Activated CD4-positive, alpha-beta T cell treated with anti-CD3 and anti-CD28 coated beads, Interleukin-2, amount 50 U/mL, for 24 hours (primary cell): ENCODE results near the gene KEL.

Source experiments
- DNase-seq, 2 donors: peaks; one replicate each; pipeline ENCODE4 v3.0.0-alpha.2; 2020; ENCODE audit warnings: low read depth in 1 of 2, low spot score in 1 of 2

KEL gene

DNA sequence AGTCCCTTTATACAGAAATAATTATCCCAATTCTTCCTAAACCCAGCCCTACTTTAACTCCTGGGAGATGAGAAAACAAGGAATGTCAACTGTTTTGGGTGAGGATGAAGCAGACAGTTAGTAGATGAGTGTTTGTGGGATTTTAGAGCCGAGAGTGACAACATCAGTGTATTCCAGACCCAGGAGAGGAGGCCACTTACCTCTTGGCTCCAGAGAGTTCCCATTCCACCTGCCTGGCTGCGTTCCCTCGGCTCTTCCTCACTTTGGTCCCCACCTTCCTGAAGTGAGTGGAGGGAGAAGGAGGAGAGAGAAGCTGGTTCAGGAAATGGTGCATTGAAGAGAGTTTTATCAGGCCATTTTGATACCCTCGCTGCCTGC is 579 bp downstream of the KEL start:
- DNase-seq, result no peak

DNA sequence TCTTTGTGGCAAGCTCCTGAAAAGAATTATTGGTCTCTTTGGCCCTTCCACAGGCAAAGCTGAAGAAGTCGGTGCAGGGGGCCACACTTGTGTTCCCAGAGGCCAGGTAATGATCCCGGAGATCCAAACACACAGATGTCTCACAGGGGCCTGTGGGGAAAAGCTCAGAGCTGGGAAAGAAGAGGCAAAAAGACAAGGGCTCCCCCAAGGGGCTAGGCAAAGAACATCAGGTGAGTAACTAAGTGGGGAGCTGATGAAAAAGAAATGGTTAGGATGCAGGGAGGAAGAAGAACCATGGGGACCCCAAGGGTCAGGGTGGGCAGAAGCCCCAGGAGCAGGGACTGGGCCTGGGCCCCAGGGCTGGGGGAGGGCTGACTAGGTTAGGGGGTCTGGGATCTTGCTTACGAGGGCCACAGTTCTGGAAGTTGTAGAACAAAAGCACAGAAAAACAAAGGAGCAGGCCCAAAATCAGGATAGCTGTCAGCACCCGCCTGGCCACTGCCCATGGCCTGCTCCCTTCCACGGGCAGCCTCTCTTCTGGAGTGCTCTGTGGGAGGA is 1.1 kb downstream of the KEL start:
- DNase-seq, result no peak

- DNase-seq, result no peak
These were observed 3.0 kb downstream of the KEL start for GRCh38 chr7:142959202-142959601.

- no peak for DNase-seq
These were observed 4.4 kb downstream of the KEL start for GRCh38 chr7:142957723-142958122.

- DNase-seq, result no peak
These were observed 5.1 kb downstream of the KEL start for GRCh38 chr7:142956951-142957623.

GRCh38 chr7:142954680-142955268 is 7.4 kb downstream of the KEL start:
- no peak for DNase-seq

GRCh38 chr7:142950235-142950634 is 11.9 kb downstream of the KEL start:
- DNase-seq, result no peak

DNA sequence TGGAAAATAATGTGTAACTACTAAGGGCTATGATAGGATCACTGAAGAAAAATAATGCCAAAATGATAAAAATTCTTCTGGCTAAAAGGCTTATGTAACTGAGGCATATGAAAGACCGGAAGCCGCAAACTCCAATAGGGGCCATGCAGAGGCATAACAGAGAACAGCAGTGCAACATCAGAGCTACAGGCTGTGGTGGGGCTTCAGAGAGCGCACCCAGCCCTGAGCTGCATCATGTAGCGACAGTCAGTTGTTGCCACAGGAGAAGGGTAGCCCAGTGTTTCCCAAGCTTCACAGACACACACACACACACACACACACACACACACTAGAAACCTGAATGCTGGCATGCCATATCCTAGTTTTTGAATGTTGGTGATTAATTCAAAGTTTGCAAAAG is 13.6 kb downstream of the KEL start:
- DNase-seq, result no peak

DNA sequence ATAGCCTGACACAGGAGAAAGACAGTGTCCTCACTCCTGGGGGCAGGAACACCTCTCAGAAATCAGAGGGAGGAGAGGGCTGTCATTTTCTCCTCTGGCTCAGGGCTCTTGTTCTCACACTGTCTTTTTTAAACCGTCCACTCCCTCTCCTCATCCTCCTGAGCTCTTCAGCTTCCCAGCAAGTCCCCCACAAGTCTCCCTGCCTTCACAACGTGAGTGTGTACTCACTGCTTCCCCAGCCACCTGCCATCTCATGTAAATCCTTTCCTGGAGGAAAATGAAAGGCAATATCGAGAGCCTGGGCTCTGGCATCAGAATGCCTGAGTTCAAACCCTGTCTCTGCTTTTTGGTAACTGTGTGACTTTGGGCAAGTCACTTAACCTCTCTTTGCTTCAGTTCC is 17.2 kb downstream of the KEL start:
- no peak for DNase-seq

DNA sequence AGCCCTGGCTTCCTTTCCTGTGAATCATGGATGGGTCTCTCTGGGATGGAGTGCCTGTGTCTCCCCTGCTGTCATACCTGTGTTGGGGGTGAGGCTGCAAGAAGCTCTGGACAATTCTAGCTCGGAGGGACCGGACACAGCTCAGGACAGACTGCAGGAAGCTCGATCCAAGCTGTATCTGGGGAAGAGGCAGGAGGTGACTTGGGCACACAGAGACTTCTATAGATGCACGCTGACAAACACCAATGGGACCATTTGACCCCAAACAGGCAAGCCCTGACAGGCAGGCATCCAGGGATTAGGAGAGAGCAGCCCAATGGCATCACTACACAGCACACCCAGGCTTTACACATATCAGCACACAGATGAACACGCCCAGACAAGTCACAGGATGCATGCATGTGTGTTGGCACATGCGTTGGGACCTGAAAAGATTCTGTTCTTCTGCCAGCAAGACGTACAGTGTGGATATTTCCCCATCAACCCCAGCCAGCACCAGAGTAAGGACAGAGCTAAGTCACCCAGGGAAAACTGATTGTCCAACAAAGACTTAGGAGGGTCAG is 18.4 kb downstream of the KEL start:
- no peak for DNase-seq

DNA sequence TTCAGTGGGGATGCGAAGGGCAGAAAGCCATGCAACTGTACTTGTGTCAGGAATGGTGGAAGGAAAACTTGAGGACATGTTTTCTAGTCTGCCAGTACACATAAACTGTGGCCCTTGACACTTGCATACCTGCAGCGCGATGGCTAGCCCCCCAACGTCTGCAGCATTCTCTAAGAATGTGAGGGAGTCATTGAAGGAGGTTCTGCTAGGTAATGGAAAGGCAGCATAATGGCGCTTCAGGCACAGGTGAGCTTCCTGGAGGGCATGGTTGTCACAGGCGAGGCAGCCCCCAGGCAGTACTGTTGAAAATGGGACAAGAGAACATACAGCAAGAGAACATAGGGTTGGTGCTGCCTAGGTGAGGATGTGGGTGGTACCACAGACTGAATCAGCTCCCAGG is 19.4 kb downstream of the KEL start:
- no peak for DNase-seq

GRCh38 chr7:142941541-142941940 is 20.6 kb downstream of the KEL start:
- DNase-seq, result no peak

GRCh38 chr7:142940966-142941535 is 21.1 kb downstream of the KEL start:
- no peak for DNase-seq

GRCh38 chr7:142939226-142939910 is 22.8 kb downstream of the KEL start, which contains the start of gene LLCFC1:
TSS of gene LLCFC1 (plus strand) at chr7:142939484. CDS start at chr7:142939622, 138 bp downstream.
- DNase-seq, result no peak

GRCh38 chr7:142938611-142939010 is 23.6 kb downstream of the KEL start:
- DNase-seq, result no peak

GRCh38 chr7:142935941-142936565 is 26.1 kb downstream of the KEL start:
- no peak for DNase-seq

DNA sequence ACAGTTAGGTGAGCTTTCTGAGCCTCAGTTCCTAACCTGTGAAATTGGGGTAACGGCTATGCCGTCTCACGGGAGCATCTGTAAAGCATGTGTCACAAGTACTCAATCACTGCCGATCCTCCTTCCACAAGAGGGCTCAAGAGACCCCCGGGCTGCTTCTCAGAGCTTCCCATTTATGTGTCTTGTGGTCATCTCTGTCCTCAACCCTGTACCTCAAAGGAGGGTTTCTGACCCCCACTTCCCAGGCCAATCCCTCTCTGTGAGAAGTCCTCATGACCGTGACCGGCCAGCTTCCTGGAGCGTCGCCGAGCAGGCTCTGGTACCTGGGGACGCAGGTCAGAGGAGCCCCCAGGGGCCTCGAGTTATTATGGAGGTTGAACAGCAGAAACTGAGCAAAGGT is 28.1 kb downstream of the KEL start:
- no peak for DNase-seq

DNA sequence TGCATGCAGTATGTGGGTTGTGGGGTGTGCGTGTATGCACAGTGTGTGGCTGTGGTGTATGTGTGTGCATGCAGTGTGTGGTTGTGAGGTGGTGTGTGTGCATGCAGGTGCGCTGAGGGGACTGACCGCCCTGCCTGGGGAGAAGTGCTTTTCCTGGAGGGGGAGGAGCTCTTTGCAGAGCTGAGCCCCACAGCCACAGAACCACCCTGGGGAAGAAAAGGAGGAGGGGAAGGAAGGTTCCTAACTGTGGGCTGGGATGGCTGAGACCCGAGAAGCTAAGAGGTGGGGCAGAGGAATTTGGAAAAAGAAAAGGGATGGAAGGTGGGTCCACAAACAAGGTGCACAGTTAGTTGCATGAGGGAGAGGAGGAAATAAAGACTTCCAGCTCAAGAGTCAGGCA is 28.5 kb downstream of the KEL start, which contains the start of gene TRPV5:
TRPV5 (minus strand) TSS at position 123 of the 400 bp plus-strand sequence. CDS start 287 bp downstream, outside the sequence.
- DNase-seq, result no peak

- no peak for DNase-seq
These were observed 29.1 kb downstream of the KEL start for GRCh38 chr7:142933092-142933475.

- DNase-seq, result no peak
These were observed 29.6 kb downstream of the KEL start for GRCh38 chr7:142932386-142933091.
